Measurements from ENCODE around the gene ATF4.

GRCh38 chr22:39472570-39473556 lies 47.5 kb upstream of the ATF4 start:
- TF ChIP-seq TARDBP (IDR thresholded peaks at IDR 0.05) (no peak), FOXM1 (IDR thresholded peaks at IDR 0.05; ENCODE audit: borderline replicate concordance) (no peak), SP1 (IDR thresholded peaks at IDR 0.05) (no peak), HDGF (IDR thresholded peaks at IDR 0.05; ENCODE audit: borderline replicate concordance) (no peak), ZNF384 (IDR thresholded peaks at IDR 0.05) (no peak), SUZ12 (IDR thresholded peaks at IDR 0.05) (no peak), LEF1 (IDR thresholded peaks at IDR 0.05; ENCODE audit: borderline replicate concordance) (no peak), FOXA1 (IDR thresholded peaks at IDR 0.05) (no peak), NFRKB (IDR thresholded peaks at IDR 0.05) (no peak), ELF4 (IDR thresholded peaks at IDR 0.05) (no peak), ARNT (IDR thresholded peaks at IDR 0.05) (no peak), BHLHE40 (IDR thresholded peaks at IDR 0.05; ENCODE audit: borderline replicate concordance) (no peak), FOXK2 (IDR thresholded peaks at IDR 0.05) (no peak)
- TF ChIP-seq, protein P1, sequence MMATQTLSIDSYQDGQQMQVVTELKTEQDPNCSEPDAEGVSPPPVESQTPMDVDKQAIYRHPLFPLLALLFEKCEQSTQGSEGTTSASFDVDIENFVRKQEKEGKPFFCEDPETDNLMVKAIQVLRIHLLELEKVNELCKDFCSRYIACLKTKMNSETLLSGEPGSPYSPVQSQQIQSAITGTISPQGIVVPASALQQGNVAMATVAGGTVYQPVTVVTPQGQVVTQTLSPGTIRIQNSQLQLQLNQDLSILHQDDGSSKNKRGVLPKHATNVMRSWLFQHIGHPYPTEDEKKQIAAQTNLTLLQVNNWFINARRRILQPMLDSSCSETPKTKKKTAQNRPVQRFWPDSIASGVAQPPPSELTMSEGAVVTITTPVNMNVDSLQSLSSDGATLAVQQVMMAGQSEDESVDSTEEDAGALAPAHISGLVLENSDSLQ (IDR thresholded peaks at IDR 0.05), result no peak
